Measurements from ENCODE around the gene ABHD10. TPM values are rescaled to one million over a fixed set of nuclear protein-coding genes. Genes with fewer than 3 reads are reported as not detected.

The ABHD10 gene
- total RNA-seq, 1 experiment from 2014 or later: 21.8 TPM

DNA sequence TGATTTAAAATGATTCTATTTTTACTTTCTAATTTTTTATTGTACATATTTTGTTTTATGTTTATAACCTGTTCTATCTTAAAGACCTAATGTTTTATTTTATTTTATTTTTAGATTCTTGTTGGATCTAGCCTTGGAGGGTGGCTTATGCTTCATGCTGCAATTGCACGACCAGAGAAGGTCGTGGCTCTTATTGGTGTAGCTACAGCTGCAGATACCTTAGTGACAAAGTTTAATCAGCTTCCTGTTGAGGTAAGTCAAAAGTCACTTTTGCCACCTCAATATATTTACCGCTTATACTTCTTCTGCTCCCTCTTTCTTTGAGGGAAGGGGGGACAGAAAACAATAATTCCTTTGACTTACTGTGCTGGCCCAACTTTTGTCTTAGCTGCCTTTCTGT, 8.0 kb downstream of the ABHD10 start:
- H3K27me3 Mint-ChIP-seq (ENCODE audit: low read depth): no peaks in the 10 kb centered on the region

More for the DNA sequence above, 8.0 kb downstream of the ABHD10 start:
- no peak overlapping the region for H2AK5ac ChIP-seq (ENCODE audit: insufficient read length, low read length)
- H3K4me1 ChIP-seq (ENCODE audit: insufficient read depth, low read length): no peaks in the 10 kb centered on the region
- no peak overlapping the region for H4K5ac ChIP-seq (ENCODE audit: insufficient read length, low read depth, low read length)
- no CpG with 5 or more reads among the region's 3 CpGs for WGBS (ENCODE audit: extremely low coverage, insufficient read length, low lambda C conversion rate)
- no peak overlapping the region for H3K4me3 Mint-ChIP-seq
- H2BK120ac ChIP-seq (ENCODE audit: low read depth, low read length, poor library complexity, severe bottlenecking): no peak overlapping the region
- TF ChIP-seq, protein P1, sequence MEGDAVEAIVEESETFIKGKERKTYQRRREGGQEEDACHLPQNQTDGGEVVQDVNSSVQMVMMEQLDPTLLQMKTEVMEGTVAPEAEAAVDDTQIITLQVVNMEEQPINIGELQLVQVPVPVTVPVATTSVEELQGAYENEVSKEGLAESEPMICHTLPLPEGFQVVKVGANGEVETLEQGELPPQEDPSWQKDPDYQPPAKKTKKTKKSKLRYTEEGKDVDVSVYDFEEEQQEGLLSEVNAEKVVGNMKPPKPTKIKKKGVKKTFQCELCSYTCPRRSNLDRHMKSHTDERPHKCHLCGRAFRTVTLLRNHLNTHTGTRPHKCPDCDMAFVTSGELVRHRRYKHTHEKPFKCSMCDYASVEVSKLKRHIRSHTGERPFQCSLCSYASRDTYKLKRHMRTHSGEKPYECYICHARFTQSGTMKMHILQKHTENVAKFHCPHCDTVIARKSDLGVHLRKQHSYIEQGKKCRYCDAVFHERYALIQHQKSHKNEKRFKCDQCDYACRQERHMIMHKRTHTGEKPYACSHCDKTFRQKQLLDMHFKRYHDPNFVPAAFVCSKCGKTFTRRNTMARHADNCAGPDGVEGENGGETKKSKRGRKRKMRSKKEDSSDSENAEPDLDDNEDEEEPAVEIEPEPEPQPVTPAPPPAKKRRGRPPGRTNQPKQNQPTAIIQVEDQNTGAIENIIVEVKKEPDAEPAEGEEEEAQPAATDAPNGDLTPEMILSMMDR (conservative IDR thresholded peaks at IDR 0.05): no peak
- H3K79me1 ChIP-seq (ENCODE audit: insufficient read depth, low read depth, low read length, poor library complexity, severe bottlenecking): no peaks in the 10 kb centered on the region
- no peak overlapping the region for H3K4ac ChIP-seq (ENCODE audit: low read depth, low read length)
- no peak overlapping the region for H3K4me2 ChIP-seq (ENCODE audit: insufficient read depth, insufficient read length, low read length)
- peaks cover 9 to 30% (median 30%) of the 10 kb centered on the region in 3 experiments; a peak in 6 of 7 replicates for H3K36me3 Mint-ChIP-seq (ENCODE audit: insufficient read depth in 1 of 3, low read depth in 3 of 3)
- H3K27ac Mint-ChIP-seq: no peak overlapping the region
- H2AFZ ChIP-seq (ENCODE audit: low read length): no peak overlapping the region
- H3K23me2 ChIP-seq (ENCODE audit: insufficient read length, low read depth, low read length, poor library complexity, severe bottlenecking): no peaks in the 10 kb centered on the region
- no peak overlapping the region for H3K14ac ChIP-seq (ENCODE audit: insufficient read depth, low read length)
- no peak overlapping the region for H3K27ac ChIP-seq (ENCODE audit: insufficient read length, low read depth, low read length)
- H2BK5ac ChIP-seq (ENCODE audit: insufficient read length, low read length): no peak overlapping the region
- H2BK15ac ChIP-seq (ENCODE audit: low read depth, low read length): no peak overlapping the region
- H3K23ac ChIP-seq (ENCODE audit: insufficient read length, low read depth, low read length): no peak overlapping the region
- DNase-seq: no peak
- H4K8ac ChIP-seq (replicated peaks; ENCODE audit: insufficient read length, low read depth, low read length): no peak overlapping the region
- H3K9me3 Mint-ChIP-seq: no peaks in the 10 kb centered on the region
- H2BK20ac ChIP-seq (ENCODE audit: low read depth, low read length, poor library complexity, severe bottlenecking): no peak overlapping the region
- H3K9ac ChIP-seq (ENCODE audit: extremely low read depth, insufficient read length, low read length): no peak overlapping the region
- H3T11ph ChIP-seq (ENCODE audit: low read length): no peak overlapping the region
- no peaks in the 10 kb centered on the region for H3K27me3 ChIP-seq (ENCODE audit: insufficient read depth, low read length)
- H3K79me2 ChIP-seq (ENCODE audit: insufficient read depth, low read length): no peaks in the 10 kb centered on the region
- no peaks in the 10 kb centered on the region for H3K4me1 Mint-ChIP-seq
- no peaks in the 10 kb centered on the region for H3K9me3 ChIP-seq (ENCODE audit: control insufficient read depth, low read depth, low read length)
- H4K91ac ChIP-seq (ENCODE audit: insufficient read length, low read depth, low read length): no peak overlapping the region
- no peaks in the 10 kb centered on the region for H4K20me1 ChIP-seq (ENCODE audit: control insufficient read depth, insufficient read depth, insufficient read length)
- H3K18ac ChIP-seq (ENCODE audit: insufficient read length, low read depth, low read length): no peak overlapping the region
- no peak overlapping the region for H3K56ac ChIP-seq (ENCODE audit: insufficient read length, low read depth, low read length)
- H2BK12ac ChIP-seq (ENCODE audit: insufficient read length, low read depth, low read length): no peak overlapping the region
